ENCODE data around the gene SKIDA1.

SKIDA1 gene

GRCh38 chr10:21529032-21529910 is 3.8 kb upstream of the SKIDA1 start:
- DNase-seq (ENCODE audit: low read depth, low spot score), result peak; percentile 28

- DNase-seq (ENCODE audit: low read depth, low spot score), result no peak
Measured at GRCh38 chr10:21528236-21529031, 3.0 kb upstream of the SKIDA1 start.

- peak; percentile 29 for DNase-seq (ENCODE audit: low read depth, low spot score)
Measured at GRCh38 chr10:21527598-21528235, 2.2 kb upstream of the SKIDA1 start.

GRCh38 chr10:21526860-21527597 is 1.5 kb upstream of the SKIDA1 start:
- peak; percentile 88 for DNase-seq (ENCODE audit: low read depth, low spot score)

- DNase-seq (ENCODE audit: low read depth, low spot score), result peak; percentile 84
Measured at GRCh38 chr10:21526188-21526859, 842 bp upstream of the SKIDA1 start.

- DNase-seq (ENCODE audit: low read depth, low spot score), result peak; percentile 65
Measured at GRCh38 chr10:21524526-21525366, 736 bp downstream of the SKIDA1 start.

- DNase-seq (ENCODE audit: low read depth, low spot score), result no peak
Measured at GRCh38 chr10:21524131-21524525, 1.4 kb downstream of the SKIDA1 start.

- DNase-seq (ENCODE audit: low read depth, low spot score), result peak; percentile 45
Measured at GRCh38 chr10:21523557-21524008, 1.9 kb downstream of the SKIDA1 start.

- no peak for DNase-seq (ENCODE audit: low read depth, low spot score)
Measured at GRCh38 chr10:21522631-21523406, 2.7 kb downstream of the SKIDA1 start.

- no peak for DNase-seq (ENCODE audit: low read depth, low spot score)
Measured at GRCh38 chr10:21521751-21522533, 3.5 kb downstream of the SKIDA1 start.

GRCh38 chr10:21520949-21521348 is 4.5 kb downstream of the SKIDA1 start:
- DNase-seq (ENCODE audit: low read depth, low spot score), result no peak

- no peak for DNase-seq (ENCODE audit: low read depth, low spot score)
Measured at GRCh38 chr10:21520509-21520908, 5.0 kb downstream of the SKIDA1 start.

GRCh38 chr10:21519941-21520436 is 5.5 kb downstream of the SKIDA1 start:
- peak; percentile 42 for DNase-seq (ENCODE audit: low read depth, low spot score)

- DNase-seq (ENCODE audit: low read depth, low spot score), result no peak
Measured at GRCh38 chr10:21519397-21519933, 6.0 kb downstream of the SKIDA1 start.

GRCh38 chr10:21518641-21519396 is 6.7 kb downstream of the SKIDA1 start:
- peak; percentile 63 for DNase-seq (ENCODE audit: low read depth, low spot score)

- DNase-seq (ENCODE audit: low read depth, low spot score), result no peak
Measured at GRCh38 chr10:21518149-21518640, 7.3 kb downstream of the SKIDA1 start.
